Astrocyte (in vitro differentiated cells and primary cell): ENCODE measurements around the gene FBXL13. TPM values are rescaled to one million over a fixed set of nuclear protein-coding genes. Genes with fewer than 3 reads are reported as not detected.

Experiments used
- DNase-seq: peaks from one replicate; pipeline ENCODE4 v3.0.0-alpha.2; 2010; ENCODE audit warnings: low read depth
- FAIRE-seq: peaks from 2 replicates; lab custom pipeline; 2011; peaks lifted over from hg19 to GRCh38; lab: Jason Lieb, UNC
- H2AFZ ChIP-seq: 2 replicates; pipeline ENCODE4 v1.6.0; 2012; ENCODE audit warnings: low read depth, low read length, inconsistent platforms
- H3K27ac ChIP-seq: 2 replicates; pipeline ENCODE4 v1.5.1; 2011; ENCODE audit warnings: low read depth, low read length, inconsistent platforms
- H3K27me3 ChIP-seq: 2 replicates; pipeline ENCODE4 v1.6.0; 2011; ENCODE audit warnings: low read length, inconsistent platforms; ENCODE audit not compliant: insufficient read depth
- H3K36me3 ChIP-seq: 2 replicates; pipeline ENCODE4 v1.5.1; 2011; ENCODE audit warnings: low read length, inconsistent platforms; ENCODE audit not compliant: insufficient read depth
- H3K4me1 ChIP-seq: 2 replicates; pipeline ENCODE4 v1.5.1; 2011; ENCODE audit warnings: low read length, inconsistent platforms; ENCODE audit not compliant: insufficient read depth
- H3K4me2 ChIP-seq: 2 replicates; pipeline ENCODE4 v1.6.0; 2012; ENCODE audit warnings: low read length, inconsistent platforms
- H3K4me3 ChIP-seq: 2 replicates; pipeline ENCODE4 v1.5.1; 2011; ENCODE audit warnings: low read depth, mild to moderate bottlenecking, low read length, inconsistent platforms; ENCODE audit not compliant: insufficient read depth
- H3K79me2 ChIP-seq: 2 replicates; pipeline ENCODE4 v1.6.0; 2012; ENCODE audit warnings: mild to moderate bottlenecking, low read length, inconsistent platforms; ENCODE audit not compliant: insufficient read depth
- H3K9ac ChIP-seq: 2 replicates; pipeline ENCODE4 v1.6.0; 2012; ENCODE audit warnings: mild to moderate bottlenecking, low read length, inconsistent platforms
- H3K9me3 ChIP-seq: 2 replicates; pipeline ENCODE4 v1.5.1; 2012; ENCODE audit warnings: low read depth, mild to moderate bottlenecking, low read length, inconsistent platforms; ENCODE audit not compliant: insufficient read depth
- H4K20me1 ChIP-seq: 2 replicates; pipeline ENCODE4 v1.6.0; 2012; ENCODE audit warnings: low read length, inconsistent platforms; ENCODE audit not compliant: insufficient read depth
- H3K27ac Mint-ChIP-seq: one replicate; pipeline ENCODE4 v1.8.0; 2021; ENCODE audit warnings: mild to moderate bottlenecking, mixed read lengths; ENCODE audit not compliant: unreplicated experiment
- H3K27me3 Mint-ChIP-seq: one replicate; pipeline ENCODE4 v1.8.0; 2021; ENCODE audit warnings: low read depth, mixed read lengths; ENCODE audit not compliant: unreplicated experiment
- H3K36me3 Mint-ChIP-seq: one replicate; pipeline ENCODE4 v1.8.0; 2021; ENCODE audit warnings: low read depth, mixed read lengths; ENCODE audit not compliant: unreplicated experiment
- H3K4me1 Mint-ChIP-seq: one replicate; pipeline ENCODE4 v1.8.0; 2021; ENCODE audit warnings: low read depth, mixed read lengths; ENCODE audit not compliant: unreplicated experiment
- H3K4me3 Mint-ChIP-seq: one replicate; pipeline ENCODE4 v1.8.0; 2021; ENCODE audit warnings: mild to moderate bottlenecking, moderate library complexity, mixed read lengths; ENCODE audit not compliant: unreplicated experiment
- H3K9me3 Mint-ChIP-seq: one replicate; pipeline ENCODE4 v1.8.0; 2021; ENCODE audit warnings: mild to moderate bottlenecking, mixed read lengths; ENCODE audit not compliant: unreplicated experiment
- EZH2 ChIP-seq: IDR thresholded peaks from 2 replicates; pipeline ENCODE4 v1.6.1; 2012; ENCODE audit warnings: mild to moderate bottlenecking, low read length, inconsistent platforms; ENCODE audit not compliant: insufficient read depth
- total RNA-seq: library from RNA; stranded (reverse); gene quantifications from 2 replicates; pipeline ENCODE4 v1.2.1, GENCODE V29; 2021
- TF ChIP-seq, protein P1 (sequence below): IDR thresholded peaks from 2 replicates; pipeline ENCODE4 v1.5.1; 2011; ENCODE audit warnings: low read depth, mild to moderate bottlenecking, inconsistent platforms, low read length, moderate library complexity; ENCODE audit not compliant: insufficient read depth

Gene FBXL13
- total RNA-seq, 1 donor from 2014 or later: 1.2 TPM

DNA sequence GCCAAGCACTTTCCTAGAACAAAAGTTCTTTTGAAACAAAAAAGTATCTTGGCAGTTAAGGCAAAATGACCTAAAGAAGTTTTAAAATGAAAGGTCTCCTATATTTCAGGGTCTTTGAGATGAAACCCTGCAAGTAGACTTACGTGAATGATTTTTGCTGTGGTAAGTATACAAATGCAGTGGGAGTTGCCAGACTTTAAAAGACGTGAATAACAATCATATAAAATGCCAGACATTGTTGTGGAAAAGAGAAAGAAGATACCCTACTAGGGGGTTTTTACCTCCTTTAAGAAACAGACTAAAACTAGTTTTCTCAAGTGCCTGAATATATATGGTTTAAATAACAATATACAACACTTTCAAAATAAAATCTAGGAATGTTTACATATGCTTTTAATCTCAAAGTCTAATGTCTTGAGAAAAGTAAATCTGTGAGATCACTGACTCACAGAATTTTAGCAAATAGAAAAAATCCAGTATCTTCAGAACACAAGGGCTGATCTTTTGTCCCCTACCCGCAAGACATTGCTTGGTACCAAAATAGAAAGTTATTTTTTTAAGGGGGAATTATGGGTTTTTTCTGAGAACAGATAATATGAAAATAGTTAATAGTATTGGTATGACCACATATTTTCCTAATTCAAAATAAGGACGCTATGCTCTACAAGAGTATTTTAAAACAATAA lies 132.3 kb downstream of the FBXL13 start:
- no peaks in the 10 kb centered on the region for H3K27me3 ChIP-seq
- Mint-ChIP-seq H3K27me3 (no peaks in the 10 kb centered on the region), H3K36me3 (no peaks in the 10 kb centered on the region), H3K9me3 (no peaks in the 10 kb centered on the region), H3K27ac (no peak overlapping the region), H3K4me1 (peaks cover 14% of the 10 kb centered on the region), H3K4me3 (no peak overlapping the region)
- TF ChIP-seq EZH2: no peak
- TF ChIP-seq, protein P1, sequence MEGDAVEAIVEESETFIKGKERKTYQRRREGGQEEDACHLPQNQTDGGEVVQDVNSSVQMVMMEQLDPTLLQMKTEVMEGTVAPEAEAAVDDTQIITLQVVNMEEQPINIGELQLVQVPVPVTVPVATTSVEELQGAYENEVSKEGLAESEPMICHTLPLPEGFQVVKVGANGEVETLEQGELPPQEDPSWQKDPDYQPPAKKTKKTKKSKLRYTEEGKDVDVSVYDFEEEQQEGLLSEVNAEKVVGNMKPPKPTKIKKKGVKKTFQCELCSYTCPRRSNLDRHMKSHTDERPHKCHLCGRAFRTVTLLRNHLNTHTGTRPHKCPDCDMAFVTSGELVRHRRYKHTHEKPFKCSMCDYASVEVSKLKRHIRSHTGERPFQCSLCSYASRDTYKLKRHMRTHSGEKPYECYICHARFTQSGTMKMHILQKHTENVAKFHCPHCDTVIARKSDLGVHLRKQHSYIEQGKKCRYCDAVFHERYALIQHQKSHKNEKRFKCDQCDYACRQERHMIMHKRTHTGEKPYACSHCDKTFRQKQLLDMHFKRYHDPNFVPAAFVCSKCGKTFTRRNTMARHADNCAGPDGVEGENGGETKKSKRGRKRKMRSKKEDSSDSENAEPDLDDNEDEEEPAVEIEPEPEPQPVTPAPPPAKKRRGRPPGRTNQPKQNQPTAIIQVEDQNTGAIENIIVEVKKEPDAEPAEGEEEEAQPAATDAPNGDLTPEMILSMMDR: no peak
- peaks cover 48% of the 10 kb centered on the region for H3K36me3 ChIP-seq
- H3K9me3 ChIP-seq: no peaks in the 10 kb centered on the region
- H3K4me2 ChIP-seq: no peak overlapping the region
- H3K79me2 ChIP-seq: peaks cover 21% of the 10 kb centered on the region
- H3K4me1 ChIP-seq: no peaks in the 10 kb centered on the region
- H3K27ac ChIP-seq: peak overlapping the region; percentile 1
- H4K20me1 ChIP-seq: no peaks in the 10 kb centered on the region
- no peak overlapping the region for H3K4me3 ChIP-seq
- DNase-seq: no peak
- H3K9ac ChIP-seq: no peak overlapping the region
- no peak overlapping the region for H2AFZ ChIP-seq
- FAIRE-seq: peak; percentile 23

DNA sequence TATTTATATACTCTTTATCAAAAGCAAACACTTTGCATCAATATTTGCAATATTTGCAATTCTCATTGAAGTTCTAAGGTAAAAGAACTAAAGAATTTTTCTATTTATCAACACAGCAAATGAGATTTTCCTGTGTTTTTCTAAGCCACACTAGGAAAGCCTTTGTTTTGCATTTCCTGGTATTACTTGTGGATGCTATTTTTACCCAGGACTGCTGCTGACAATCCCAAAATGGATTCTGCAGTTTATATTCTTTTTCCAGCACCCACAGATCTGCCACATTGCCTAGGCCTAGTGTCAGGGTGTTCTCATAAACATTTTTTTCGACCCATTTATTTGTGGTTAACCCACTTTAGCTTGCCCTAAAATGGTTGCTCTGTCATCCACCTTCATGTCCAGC lies 135.9 kb downstream of the FBXL13 start:
- Histone ChIP-seq H3K36me3 (peaks cover 53% of the 10 kb centered on the region), H3K27ac (no peak overlapping the region), H4K20me1 (no peaks in the 10 kb centered on the region), H3K4me2 (no peak overlapping the region), H3K79me2 (peaks cover 49% of the 10 kb centered on the region), H3K9me3 (no peaks in the 10 kb centered on the region), H3K9ac (no peak overlapping the region), H3K4me1 (peaks cover 7% of the 10 kb centered on the region), H2AFZ (no peak overlapping the region), H3K4me3 (no peak overlapping the region), H3K27me3 (no peaks in the 10 kb centered on the region)
- FAIRE-seq (no peak), DNase-seq (no peak)
- Mint-ChIP-seq H3K4me1 (peaks cover 16% of the 10 kb centered on the region), H3K4me3 (no peak overlapping the region), H3K9me3 (no peaks in the 10 kb centered on the region), H3K27me3 (no peaks in the 10 kb centered on the region), H3K36me3 (no peaks in the 10 kb centered on the region), H3K27ac (no peak overlapping the region)
- TF ChIP-seq EZH2: no peak
- TF ChIP-seq, protein P1: no peak

DNA sequence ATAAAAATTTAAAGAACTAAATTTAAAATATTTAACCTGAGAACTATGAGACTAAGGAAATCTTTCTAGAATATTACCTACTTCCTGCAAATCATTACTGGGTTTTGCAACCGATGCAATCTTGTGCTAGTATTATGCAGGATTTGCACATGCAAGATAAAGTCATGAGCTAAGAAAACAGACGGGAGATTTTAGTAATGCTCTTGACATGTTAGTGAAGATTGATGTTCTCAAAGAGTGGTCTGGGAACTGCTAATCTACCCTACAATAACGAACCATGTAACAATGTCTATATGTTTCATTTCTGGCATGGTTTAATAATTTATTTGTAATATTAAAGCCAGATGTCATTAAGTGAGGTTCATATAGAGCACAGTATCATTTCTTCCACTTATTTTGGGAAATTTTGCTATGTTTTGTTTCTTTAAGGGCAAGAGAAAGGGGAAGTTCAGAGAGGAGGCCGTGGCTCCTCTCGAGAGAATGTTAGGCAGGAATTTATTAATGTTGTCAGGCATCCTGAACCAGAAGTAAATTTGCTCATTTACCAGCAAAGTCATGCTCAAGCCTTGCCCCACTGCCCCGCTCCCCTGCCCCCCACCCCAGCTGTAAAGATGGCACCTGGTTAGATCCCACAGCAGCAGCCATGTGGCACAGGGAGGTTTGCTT lies 139.0 kb downstream of the FBXL13 start:
- no peak overlapping the region for H3K4me2 ChIP-seq
- H3K36me3 ChIP-seq: peaks cover 39% of the 10 kb centered on the region
- peaks cover 13% of the 10 kb centered on the region for H3K4me1 Mint-ChIP-seq
- no peak overlapping the region for H3K27ac Mint-ChIP-seq
- H3K27me3 Mint-ChIP-seq: no peaks in the 10 kb centered on the region
- no peak overlapping the region for H3K4me3 Mint-ChIP-seq
- FAIRE-seq (no peak), DNase-seq (no peak)
- no peak overlapping the region for H3K9ac ChIP-seq
- H3K27me3 ChIP-seq: no peaks in the 10 kb centered on the region
- H3K9me3 Mint-ChIP-seq: no peaks in the 10 kb centered on the region
- no peak for TF ChIP-seq EZH2
- TF ChIP-seq, protein P1: no peak
- H2AFZ ChIP-seq: no peak overlapping the region
- no peak overlapping the region for H3K4me3 ChIP-seq
- peaks cover 15% of the 10 kb centered on the region for H3K4me1 ChIP-seq
- H3K27ac ChIP-seq: no peak overlapping the region
- peaks cover 69% of the 10 kb centered on the region for H3K79me2 ChIP-seq
- H4K20me1 ChIP-seq: peaks cover 6% of the 10 kb centered on the region
- H3K9me3 ChIP-seq: no peaks in the 10 kb centered on the region
- no peaks in the 10 kb centered on the region for H3K36me3 Mint-ChIP-seq
